Measurements from ENCODE around the gene C19orf73.

DNA sequence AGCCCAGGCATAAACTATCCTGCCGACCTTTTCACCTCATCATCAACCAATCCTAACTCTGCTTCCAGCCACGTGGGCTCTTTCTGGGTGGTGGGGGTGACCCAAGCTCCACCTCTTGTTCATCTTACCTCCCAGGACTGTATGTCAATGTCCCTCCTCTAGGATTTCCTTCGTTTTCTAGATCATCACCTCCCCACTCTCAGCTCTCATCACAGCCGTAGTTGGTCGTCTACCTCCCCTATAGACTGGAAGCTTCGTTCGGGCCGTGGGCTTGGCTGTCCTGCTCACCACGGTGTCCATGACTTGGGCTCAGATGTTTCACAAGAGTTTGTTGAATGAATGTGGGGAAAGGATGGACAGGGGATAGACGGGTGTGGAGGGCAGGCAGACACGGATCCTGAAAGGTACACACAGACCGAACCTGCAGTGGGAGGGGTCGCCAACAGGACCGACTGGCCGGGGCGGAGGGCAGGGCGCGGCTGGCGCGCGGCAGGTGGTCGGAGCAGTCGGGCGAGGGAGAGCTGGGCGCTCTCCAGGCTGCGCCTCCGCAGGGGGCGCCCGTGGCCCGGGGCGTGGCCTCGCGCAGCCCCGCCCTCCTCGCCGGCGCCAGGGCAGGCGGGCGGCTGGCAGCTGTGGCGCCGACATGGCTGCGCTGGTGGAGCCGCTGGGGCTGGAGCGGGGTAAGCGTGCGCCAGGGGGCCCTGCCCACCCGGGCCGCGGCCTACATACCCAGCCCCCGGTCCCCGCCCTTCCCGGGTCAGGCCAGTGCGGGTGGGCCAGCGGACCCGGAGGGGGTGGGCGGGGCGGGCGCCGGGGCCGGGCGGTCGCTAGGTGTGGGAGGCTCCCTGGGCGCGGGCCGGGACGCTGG lies 4.9 kb downstream of the C19orf73 start, which contains the start of gene LIN7B:
- TF ChIP-seq POLR2AphosphoS5 (IDR thresholded peaks at IDR 0.05; ENCODE audit: low read depth, low read length) (no peak), SIN3A (IDR thresholded peaks at IDR 0.05; ENCODE audit: borderline replicate concordance, insufficient read depth, low read depth, low read length) (no peak; the same call in 1 of the 2 replicates)
- TF ChIP-seq, protein P1, sequence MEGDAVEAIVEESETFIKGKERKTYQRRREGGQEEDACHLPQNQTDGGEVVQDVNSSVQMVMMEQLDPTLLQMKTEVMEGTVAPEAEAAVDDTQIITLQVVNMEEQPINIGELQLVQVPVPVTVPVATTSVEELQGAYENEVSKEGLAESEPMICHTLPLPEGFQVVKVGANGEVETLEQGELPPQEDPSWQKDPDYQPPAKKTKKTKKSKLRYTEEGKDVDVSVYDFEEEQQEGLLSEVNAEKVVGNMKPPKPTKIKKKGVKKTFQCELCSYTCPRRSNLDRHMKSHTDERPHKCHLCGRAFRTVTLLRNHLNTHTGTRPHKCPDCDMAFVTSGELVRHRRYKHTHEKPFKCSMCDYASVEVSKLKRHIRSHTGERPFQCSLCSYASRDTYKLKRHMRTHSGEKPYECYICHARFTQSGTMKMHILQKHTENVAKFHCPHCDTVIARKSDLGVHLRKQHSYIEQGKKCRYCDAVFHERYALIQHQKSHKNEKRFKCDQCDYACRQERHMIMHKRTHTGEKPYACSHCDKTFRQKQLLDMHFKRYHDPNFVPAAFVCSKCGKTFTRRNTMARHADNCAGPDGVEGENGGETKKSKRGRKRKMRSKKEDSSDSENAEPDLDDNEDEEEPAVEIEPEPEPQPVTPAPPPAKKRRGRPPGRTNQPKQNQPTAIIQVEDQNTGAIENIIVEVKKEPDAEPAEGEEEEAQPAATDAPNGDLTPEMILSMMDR (IDR thresholded peaks at IDR 0.05) = peak; percentile 78; the same call in 1 of the 2 replicates
- TF ChIP-seq, protein P2, sequence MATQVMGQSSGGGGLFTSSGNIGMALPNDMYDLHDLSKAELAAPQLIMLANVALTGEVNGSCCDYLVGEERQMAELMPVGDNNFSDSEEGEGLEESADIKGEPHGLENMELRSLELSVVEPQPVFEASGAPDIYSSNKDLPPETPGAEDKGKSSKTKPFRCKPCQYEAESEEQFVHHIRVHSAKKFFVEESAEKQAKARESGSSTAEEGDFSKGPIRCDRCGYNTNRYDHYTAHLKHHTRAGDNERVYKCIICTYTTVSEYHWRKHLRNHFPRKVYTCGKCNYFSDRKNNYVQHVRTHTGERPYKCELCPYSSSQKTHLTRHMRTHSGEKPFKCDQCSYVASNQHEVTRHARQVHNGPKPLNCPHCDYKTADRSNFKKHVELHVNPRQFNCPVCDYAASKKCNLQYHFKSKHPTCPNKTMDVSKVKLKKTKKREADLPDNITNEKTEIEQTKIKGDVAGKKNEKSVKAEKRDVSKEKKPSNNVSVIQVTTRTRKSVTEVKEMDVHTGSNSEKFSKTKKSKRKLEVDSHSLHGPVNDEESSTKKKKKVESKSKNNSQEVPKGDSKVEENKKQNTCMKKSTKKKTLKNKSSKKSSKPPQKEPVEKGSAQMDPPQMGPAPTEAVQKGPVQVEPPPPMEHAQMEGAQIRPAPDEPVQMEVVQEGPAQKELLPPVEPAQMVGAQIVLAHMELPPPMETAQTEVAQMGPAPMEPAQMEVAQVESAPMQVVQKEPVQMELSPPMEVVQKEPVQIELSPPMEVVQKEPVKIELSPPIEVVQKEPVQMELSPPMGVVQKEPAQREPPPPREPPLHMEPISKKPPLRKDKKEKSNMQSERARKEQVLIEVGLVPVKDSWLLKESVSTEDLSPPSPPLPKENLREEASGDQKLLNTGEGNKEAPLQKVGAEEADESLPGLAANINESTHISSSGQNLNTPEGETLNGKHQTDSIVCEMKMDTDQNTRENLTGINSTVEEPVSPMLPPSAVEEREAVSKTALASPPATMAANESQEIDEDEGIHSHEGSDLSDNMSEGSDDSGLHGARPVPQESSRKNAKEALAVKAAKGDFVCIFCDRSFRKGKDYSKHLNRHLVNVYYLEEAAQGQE (IDR thresholded peaks at IDR 0.05; ENCODE audit: insufficient read depth in 1 of 2, low read depth in 2 of 2, low read length in 1 of 2) = no peak
